ENCODE results near the gene UBL4A.

Gene UBL4A

DNA sequence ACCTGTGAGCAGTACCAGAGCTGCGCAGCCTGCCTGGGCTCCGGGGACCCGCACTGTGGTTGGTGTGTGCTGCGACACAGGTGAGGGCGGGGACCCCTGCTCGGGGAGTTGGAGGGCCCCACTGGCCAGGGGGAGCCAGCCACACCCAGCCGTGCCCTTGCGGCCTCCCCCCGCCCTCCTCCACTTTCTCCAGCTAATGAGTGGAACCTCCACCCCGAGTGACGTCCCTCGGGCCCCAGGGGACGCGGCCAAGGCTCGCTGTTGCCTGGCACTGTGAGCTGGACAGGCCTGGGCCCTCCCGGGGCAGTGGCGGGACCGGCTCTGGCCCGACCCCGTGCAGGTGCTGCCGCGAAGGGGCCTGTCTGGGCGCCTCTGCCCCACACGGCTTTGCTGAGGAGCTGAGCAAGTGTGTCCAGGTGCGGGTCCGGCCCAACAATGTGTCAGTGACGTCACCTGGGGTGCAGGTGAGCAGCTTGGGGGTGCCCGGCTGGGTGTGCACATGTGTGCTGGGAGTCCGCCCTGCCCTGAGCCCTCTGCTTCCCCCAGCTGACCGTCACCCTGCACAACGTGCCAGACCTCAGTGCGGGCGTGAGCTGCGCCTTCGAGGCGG lies 22.7 kb downstream of the UBL4A start:
- no peaks in the 10 kb centered on the region for H3K27me3 ChIP-seq (replicated peaks; ENCODE audit: control insufficient read depth, insufficient read depth, low read length)
- H3K36me3 ChIP-seq (ENCODE audit: control insufficient read depth, insufficient read depth, low read length), result no peaks in the 10 kb centered on the region; the same call in 1 of the 2 replicates
- TF ChIP-seq, protein P1, sequence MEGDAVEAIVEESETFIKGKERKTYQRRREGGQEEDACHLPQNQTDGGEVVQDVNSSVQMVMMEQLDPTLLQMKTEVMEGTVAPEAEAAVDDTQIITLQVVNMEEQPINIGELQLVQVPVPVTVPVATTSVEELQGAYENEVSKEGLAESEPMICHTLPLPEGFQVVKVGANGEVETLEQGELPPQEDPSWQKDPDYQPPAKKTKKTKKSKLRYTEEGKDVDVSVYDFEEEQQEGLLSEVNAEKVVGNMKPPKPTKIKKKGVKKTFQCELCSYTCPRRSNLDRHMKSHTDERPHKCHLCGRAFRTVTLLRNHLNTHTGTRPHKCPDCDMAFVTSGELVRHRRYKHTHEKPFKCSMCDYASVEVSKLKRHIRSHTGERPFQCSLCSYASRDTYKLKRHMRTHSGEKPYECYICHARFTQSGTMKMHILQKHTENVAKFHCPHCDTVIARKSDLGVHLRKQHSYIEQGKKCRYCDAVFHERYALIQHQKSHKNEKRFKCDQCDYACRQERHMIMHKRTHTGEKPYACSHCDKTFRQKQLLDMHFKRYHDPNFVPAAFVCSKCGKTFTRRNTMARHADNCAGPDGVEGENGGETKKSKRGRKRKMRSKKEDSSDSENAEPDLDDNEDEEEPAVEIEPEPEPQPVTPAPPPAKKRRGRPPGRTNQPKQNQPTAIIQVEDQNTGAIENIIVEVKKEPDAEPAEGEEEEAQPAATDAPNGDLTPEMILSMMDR (IDR thresholded peaks at IDR 0.05; ENCODE audit: insufficient read depth, low read length, poor library complexity, severe bottlenecking), result no peak
- no peak for DNase-seq (ENCODE audit: extremely low read depth, insufficient read length)
- no peak overlapping the region for H3K4me3 ChIP-seq (replicated peaks; ENCODE audit: low read depth, low read length)

DNA sequence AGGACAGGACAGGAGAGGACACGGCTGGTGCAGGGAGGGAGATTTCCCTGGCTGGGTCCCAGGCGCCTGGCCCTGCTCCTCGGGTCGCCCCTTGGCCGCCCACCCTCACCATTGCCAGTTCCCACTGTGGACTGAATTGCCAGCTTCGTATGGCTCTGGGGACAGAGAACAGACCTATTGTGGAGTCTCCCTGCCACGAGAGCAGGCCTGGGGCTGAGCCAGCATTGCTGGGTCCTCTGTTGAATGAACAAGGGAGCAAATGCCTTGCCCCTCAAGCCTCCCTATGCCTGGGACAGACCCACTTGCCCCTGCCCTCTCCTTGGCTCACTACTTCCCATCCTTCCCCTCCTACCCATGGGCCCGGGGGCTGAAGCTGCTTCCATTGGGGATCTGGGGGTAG lies 24.0 kb downstream of the UBL4A start:
- no peak for DNase-seq (ENCODE audit: extremely low read depth, insufficient read length)
- Histone ChIP-seq H3K4me3 (replicated peaks; ENCODE audit: low read depth, low read length) (no peak overlapping the region), H3K36me3 (ENCODE audit: control insufficient read depth, insufficient read depth, low read length) (no peaks in the 10 kb centered on the region; the same call in 1 of the 2 replicates), H3K27me3 (replicated peaks; ENCODE audit: control insufficient read depth, insufficient read depth, low read length) (no peaks in the 10 kb centered on the region)
- TF ChIP-seq, protein P1 (IDR thresholded peaks at IDR 0.05; ENCODE audit: insufficient read depth, low read length, poor library complexity, severe bottlenecking), result no peak

DNA sequence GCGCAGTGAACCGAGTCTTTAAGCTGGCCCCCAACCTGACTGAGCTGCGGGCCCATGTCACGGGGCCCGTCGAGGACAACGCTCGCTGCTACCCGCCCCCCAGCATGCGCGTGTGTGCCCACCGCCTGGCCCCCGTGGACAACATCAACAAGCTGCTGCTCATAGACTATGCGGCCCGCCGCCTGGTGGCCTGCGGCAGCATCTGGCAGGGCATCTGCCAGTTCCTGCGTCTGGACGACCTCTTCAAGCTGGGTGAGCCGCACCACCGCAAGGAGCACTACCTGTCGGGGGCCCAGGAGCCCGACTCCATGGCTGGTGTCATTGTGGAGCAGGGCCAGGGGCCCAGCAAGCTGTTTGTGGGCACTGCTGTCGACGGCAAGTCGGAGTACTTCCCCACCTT lies 26.1 kb downstream of the UBL4A start:
- H3K36me3 ChIP-seq (ENCODE audit: control insufficient read depth, insufficient read depth, low read length), result no peaks in the 10 kb centered on the region
- DNase-seq (ENCODE audit: extremely low read depth, insufficient read length), result no peak
- H3K27me3 ChIP-seq (replicated peaks; ENCODE audit: control insufficient read depth, insufficient read depth, low read length), result no peaks in the 10 kb centered on the region
- TF ChIP-seq, protein P1 (IDR thresholded peaks at IDR 0.05; ENCODE audit: insufficient read depth, low read length, poor library complexity, severe bottlenecking), result no peak
- H3K4me3 ChIP-seq (replicated peaks; ENCODE audit: low read depth, low read length), result no peak overlapping the region

DNA sequence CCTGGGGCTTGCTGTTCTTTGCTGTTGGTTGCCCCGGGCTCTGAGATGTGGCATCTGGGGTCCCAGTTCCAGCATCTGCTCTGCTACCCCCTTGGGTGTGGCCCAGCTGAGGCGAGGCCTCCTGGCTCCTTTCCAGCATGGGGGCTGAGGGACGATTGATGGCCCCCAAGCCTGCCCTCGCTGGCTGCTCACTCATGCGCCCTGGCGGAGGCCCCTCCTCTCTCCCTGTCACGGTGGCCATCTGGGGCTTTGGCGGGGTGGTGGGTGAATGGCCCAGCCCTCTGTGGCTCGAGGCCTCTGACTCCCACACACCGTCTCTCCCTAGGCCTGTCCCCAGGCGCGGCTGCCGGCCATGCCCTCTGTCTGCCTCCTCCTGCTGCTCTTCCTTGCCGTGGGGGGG lies 26.6 kb downstream of the UBL4A start:
- DNase-seq (ENCODE audit: extremely low read depth, insufficient read length), result no peak
- Histone ChIP-seq H3K27me3 (replicated peaks; ENCODE audit: control insufficient read depth, insufficient read depth, low read length) (no peaks in the 10 kb centered on the region), H3K36me3 (ENCODE audit: control insufficient read depth, insufficient read depth, low read length) (no peaks in the 10 kb centered on the region), H3K4me3 (replicated peaks; ENCODE audit: low read depth, low read length) (no peak overlapping the region)
- TF ChIP-seq, protein P1 (IDR thresholded peaks at IDR 0.05; ENCODE audit: insufficient read depth, low read length, poor library complexity, severe bottlenecking), result no peak

DNA sequence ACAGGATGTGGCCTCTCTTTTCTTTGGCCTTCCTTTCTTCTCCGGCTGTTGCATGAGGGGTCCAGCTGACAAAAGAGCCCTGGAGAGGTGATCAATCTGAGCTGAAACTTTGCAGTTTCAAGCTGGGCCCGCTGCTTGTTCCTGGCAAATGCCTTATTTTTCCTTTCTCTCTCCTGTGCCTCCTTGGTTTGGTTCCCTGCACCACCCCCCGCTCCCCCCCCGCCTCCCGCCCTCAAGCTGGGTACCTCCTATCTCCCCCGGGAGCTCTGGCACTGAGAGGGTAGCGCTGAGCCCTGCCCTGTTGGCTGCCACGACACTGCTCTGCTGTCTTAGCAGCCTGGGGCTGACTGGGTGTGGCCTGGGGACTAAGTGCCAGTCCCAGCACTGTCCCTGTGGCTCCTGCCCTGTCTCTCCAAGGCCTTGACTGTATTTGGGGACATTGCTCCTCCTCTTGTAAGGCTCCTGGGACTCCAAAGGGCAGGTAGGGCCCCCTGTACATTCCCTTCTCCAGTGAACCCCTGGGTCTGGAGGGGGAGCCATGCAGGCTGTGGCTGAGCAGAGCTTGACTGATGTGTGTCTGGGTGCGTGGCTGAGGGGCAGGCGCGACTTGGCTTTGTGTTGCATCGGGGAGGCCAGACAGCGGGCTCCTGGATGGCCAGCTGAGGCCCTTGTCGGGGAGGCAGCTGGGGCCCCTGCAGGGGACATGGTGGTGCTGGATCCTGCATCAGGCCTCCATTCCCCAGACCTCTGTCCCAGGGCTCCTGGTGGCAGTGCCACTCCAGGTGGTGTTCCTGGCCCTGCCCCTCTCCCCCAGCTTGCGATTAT lies 27.2 kb downstream of the UBL4A start:
- Histone ChIP-seq H3K27me3 (replicated peaks; ENCODE audit: control insufficient read depth, insufficient read depth, low read length) (no peaks in the 10 kb centered on the region), H3K4me3 (replicated peaks; ENCODE audit: low read depth, low read length) (peak overlapping the region; percentile 69), H3K36me3 (ENCODE audit: control insufficient read depth, insufficient read depth, low read length) (no peaks in the 10 kb centered on the region)
- no peak for DNase-seq (ENCODE audit: extremely low read depth, insufficient read length)
- TF ChIP-seq, protein P1 (IDR thresholded peaks at IDR 0.05; ENCODE audit: insufficient read depth, low read length, poor library complexity, severe bottlenecking), result no peak
